ENCODE measurements around the gene MYRFL. TPM values are rescaled to one million over a fixed set of nuclear protein-coding genes. Genes with fewer than 3 reads are reported as not detected.

Gene MYRFL
- total RNA-seq, 1 experiment from 2014 or later: 1.3 TPM

GRCh38 chr12:69988481-69989321 is 163.7 kb downstream of the MYRFL start:
- H3K27me3 Mint-ChIP-seq (ENCODE audit: low read depth): no peaks in the 10 kb centered on the region
- ATAC-seq (no peak), DNase-seq (ENCODE audit: low spot score) (no peak)
- no peak for TF ChIP-seq HMGA2 (CRISPR knock-in tag; IDR thresholded peaks at IDR 0.05)
- no peak for TF ChIP-seq ZNF396 (CRISPR knock-in tag; IDR thresholded peaks at IDR 0.05; ENCODE audit: borderline replicate concordance)
- TF ChIP-seq SMAD3 (CRISPR knock-in tag; IDR thresholded peaks at IDR 0.05; ENCODE audit: borderline replicate concordance): no peak
- TF ChIP-seq SP1 (CRISPR knock-in tag; conservative IDR thresholded peaks at IDR 0.05): no peak
- TF ChIP-seq ZNF138 (CRISPR knock-in tag; conservative IDR thresholded peaks at IDR 0.05): no peak
- no peak for TF ChIP-seq E2F1 (CRISPR knock-in tag; IDR thresholded peaks at IDR 0.05)
- no peak for TF ChIP-seq IRF1 (CRISPR knock-in tag; IDR thresholded peaks at IDR 0.05)
- no peak for TF ChIP-seq FOXP4 (CRISPR knock-in tag; IDR thresholded peaks at IDR 0.05)
- no peaks in the 10 kb centered on the region for H3K4me1 Mint-ChIP-seq
- H3K36me3 Mint-ChIP-seq: peaks cover 6% of the 10 kb centered on the region
- H3K9me3 Mint-ChIP-seq: peaks cover 20% of the 10 kb centered on the region
- H3K27ac Mint-ChIP-seq: no peak overlapping the region
- ChIA-PET CTCF (no interaction called here), POLR2A (no interaction called here)
- no peak overlapping the region for H3K4me3 Mint-ChIP-seq

- ATAC-seq: no peak
- DNase-seq (ENCODE audit: low spot score): no peak
- ChIA-PET POLR2A (no interaction called here), CTCF (no interaction called here)
- no peak overlapping the region for H3K4me3 Mint-ChIP-seq
- no peaks in the 10 kb centered on the region for H3K27me3 Mint-ChIP-seq (ENCODE audit: low read depth)
- peaks cover 6% of the 10 kb centered on the region; the same call in 1 of the 2 replicates for H3K36me3 Mint-ChIP-seq
- H3K27ac Mint-ChIP-seq: no peak overlapping the region
- H3K9me3 Mint-ChIP-seq: peaks cover 7% of the 10 kb centered on the region
- H3K4me1 Mint-ChIP-seq: no peaks in the 10 kb centered on the region
- no peak for TF ChIP-seq GABPB1 (CRISPR knock-in tag; IDR thresholded peaks at IDR 0.05)
- TF ChIP-seq TCF7 (CRISPR knock-in tag; IDR thresholded peaks at IDR 0.05; ENCODE audit: low read depth): no peak
- no peak for TF ChIP-seq MYBL2 (CRISPR knock-in tag; IDR thresholded peaks at IDR 0.05)
- TF ChIP-seq STAT6 (CRISPR knock-in tag; conservative IDR thresholded peaks at IDR 0.05; ENCODE audit: low read depth): no peak
- no peak for TF ChIP-seq ZBTB21 (CRISPR knock-in tag; IDR thresholded peaks at IDR 0.05; ENCODE audit: borderline replicate concordance)
- no peak for TF ChIP-seq ZNF281 (CRISPR knock-in tag; IDR thresholded peaks at IDR 0.05)
- no peak for TF ChIP-seq USF1 (CRISPR knock-in tag; IDR thresholded peaks at IDR 0.05)
- TF ChIP-seq FOXP1 (CRISPR knock-in tag; IDR thresholded peaks at IDR 0.05; ENCODE audit: borderline replicate concordance): no peak
- TF ChIP-seq TP53 (CRISPR knock-in tag; IDR thresholded peaks at IDR 0.05): no peak
- TF ChIP-seq SOX15 (CRISPR knock-in tag; IDR thresholded peaks at IDR 0.05): no peak
- no peak for TF ChIP-seq ARID4B (CRISPR knock-in tag; IDR thresholded peaks at IDR 0.05; ENCODE audit: borderline replicate concordance)
Observed at GRCh38 chr12:69991690-69992288, 166.8 kb downstream of the MYRFL start.

Data from WTC11 (cell line).